GM23248 (cell line): Measurements from ENCODE around the gene RILP.

Source experiments
- EZH2 ChIP-seq: fragments of 200-600 bp; sonication (generic); IDR thresholded peaks from 2 replicates; pipeline ENCODE4 v1.6.1; 2018; ENCODE audit warnings: antibody characterized with exemption, mild to moderate bottlenecking; ENCODE audit not compliant: insufficient read depth, poor library complexity, severe bottlenecking
- EZH2phosphoT487 ChIP-seq: fragments of 200-600 bp; sonication (generic); IDR thresholded peaks from 2 replicates; pipeline ENCODE4 v1.6.1; 2018; ENCODE audit warnings: antibody characterized with exemption, moderate library complexity, mild to moderate bottlenecking, low read depth; ENCODE audit not compliant: insufficient read depth

DNA sequence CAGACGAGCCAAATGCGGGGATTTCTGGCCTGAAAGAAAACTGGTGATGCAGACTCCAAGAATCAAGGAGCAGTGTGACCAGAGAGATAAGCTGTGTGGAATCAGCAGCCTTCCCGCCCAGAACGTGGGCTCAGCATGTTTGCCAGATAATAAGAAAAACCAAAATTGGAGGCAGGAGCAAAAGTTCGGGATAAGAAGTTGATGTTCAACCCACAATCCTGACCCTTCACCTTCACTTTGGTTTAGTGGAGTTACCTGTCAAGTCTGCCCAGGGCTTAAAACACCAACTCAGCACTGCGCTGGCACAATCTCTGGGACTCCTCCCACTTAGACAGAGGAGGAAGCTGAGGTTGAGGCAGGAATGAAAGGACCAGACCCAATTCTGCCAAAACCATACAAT, 24.1 kb downstream of the RILP start:
- TF ChIP-seq EZH2phosphoT487, result no peak
- TF ChIP-seq EZH2, result no peak
